NCI-H2029 treated with DMSO at 0.1 percent for 48 hours (cell line): Measurements from ENCODE around the gene PGBD5.

ENCODE experiments used
- DNase-seq: peaks from one replicate; lab custom pipeline; 2025; lab: John Stamatoyannopoulos, UW

The PGBD5 gene

GRCh38 chr1:230396966-230397365, 29.2 kb downstream of the PGBD5 start:
- DNase-seq, result no peak

GRCh38 chr1:230395932-230396331, 30.2 kb downstream of the PGBD5 start:
- DNase-seq, result no peak

GRCh38 chr1:230394741-230395140, 31.4 kb downstream of the PGBD5 start:
- DNase-seq, result no peak

GRCh38 chr1:230394134-230394533, 32.0 kb downstream of the PGBD5 start:
- DNase-seq, result no peak

GRCh38 chr1:230393722-230394121, 32.4 kb downstream of the PGBD5 start:
- no peak for DNase-seq

GRCh38 chr1:230392920-230393521, 33.1 kb downstream of the PGBD5 start:
- DNase-seq, result no peak

- no peak for DNase-seq
Measured at GRCh38 chr1:230392536-230392909, 33.6 kb downstream of the PGBD5 start.

- no peak for DNase-seq
Measured at GRCh38 chr1:230391776-230392535, 34.2 kb downstream of the PGBD5 start.

GRCh38 chr1:230390371-230390770, 35.8 kb downstream of the PGBD5 start:
- DNase-seq, result no peak

GRCh38 chr1:230387876-230388275, 38.3 kb downstream of the PGBD5 start:
- DNase-seq, result no peak

- DNase-seq, result no peak
Measured at GRCh38 chr1:230387296-230387695, 38.8 kb downstream of the PGBD5 start.

- DNase-seq, result no peak
Measured at GRCh38 chr1:230386637-230387262, 39.4 kb downstream of the PGBD5 start.

- no peak for DNase-seq
Measured at GRCh38 chr1:230385930-230386329, 40.2 kb downstream of the PGBD5 start.

- DNase-seq, result no peak
Measured at GRCh38 chr1:230385158-230385450, 41.0 kb downstream of the PGBD5 start.

GRCh38 chr1:230384380-230385157, 41.6 kb downstream of the PGBD5 start:
- no peak for DNase-seq

GRCh38 chr1:230383425-230383824, 42.7 kb downstream of the PGBD5 start:
- no peak for DNase-seq

- DNase-seq, result no peak
Measured at GRCh38 chr1:230382001-230382491, 44.1 kb downstream of the PGBD5 start.

- no peak for DNase-seq
Measured at GRCh38 chr1:230381585-230381984, 44.5 kb downstream of the PGBD5 start.

GRCh38 chr1:230381049-230381467, 45.1 kb downstream of the PGBD5 start:
- no peak for DNase-seq

- no peak for DNase-seq
Measured at GRCh38 chr1:230379928-230380327, 46.2 kb downstream of the PGBD5 start.

- no peak for DNase-seq
Measured at GRCh38 chr1:230379462-230379861, 46.7 kb downstream of the PGBD5 start.

- no peak for DNase-seq
Measured at GRCh38 chr1:230377851-230378250, 48.3 kb downstream of the PGBD5 start.

GRCh38 chr1:230377324-230377723, 48.8 kb downstream of the PGBD5 start:
- DNase-seq, result no peak
